SK-MEL-5 (cell line): ENCODE data around the gene CARMIL1. TPM values are rescaled to one million over a fixed set of nuclear protein-coding genes. Genes with fewer than 3 reads are reported as not detected.
"Not testable (repeated sequence)": the region's sequence is repeated elsewhere in the genome, so short reads cannot be mapped to it uniquely, and the experiment has no call there.

Source experiments
- DNase-seq: peaks from one replicate; pipeline ENCODE4 v3.0.0-alpha.2; 2016; ENCODE audit warnings: low read depth, low spot score
- in situ Hi-C: cut with HindIII; loops from 2 replicates; pipeline ENCODE4 v1.10.0; 2016; ENCODE audit warnings: low sequenced_read_pairs, high pct_unique_total_duplicates, low pct_unique_long_range_greater_than_20kb
- total RNA-seq: library from RNA; depleted of rRNA; stranded (reverse); fragments of >200 nt; shearing (Covaris generic); gene quantifications from 2 replicates; pipeline ENCODE4 v1.2.3, GENCODE V29; 2014

Gene CARMIL1
- total RNA-seq, 1 experiment from 2014 or later, result 45.1 TPM

DNA sequence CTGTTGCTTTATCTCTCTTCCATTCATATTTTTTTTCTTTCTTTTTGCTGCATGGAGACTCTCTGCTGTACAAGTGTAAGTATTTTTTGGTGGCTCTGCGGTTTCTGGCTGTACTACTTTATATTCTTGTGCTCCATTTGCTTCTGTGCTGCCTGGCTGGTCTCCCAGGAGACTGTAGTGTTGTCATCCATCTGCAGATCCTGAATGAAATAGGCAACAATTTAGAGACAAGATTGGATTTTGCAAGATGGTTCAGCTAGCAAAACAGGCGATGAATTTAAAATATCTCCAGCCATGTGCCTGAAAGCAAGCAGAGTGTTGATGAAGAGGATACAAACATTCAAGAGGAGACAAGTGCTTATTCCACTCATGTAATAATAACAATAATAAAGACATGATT is 297.7 kb downstream of the CARMIL1 start:
- no peak for DNase-seq
- in situ Hi-C loops, result no loop called here

DNA sequence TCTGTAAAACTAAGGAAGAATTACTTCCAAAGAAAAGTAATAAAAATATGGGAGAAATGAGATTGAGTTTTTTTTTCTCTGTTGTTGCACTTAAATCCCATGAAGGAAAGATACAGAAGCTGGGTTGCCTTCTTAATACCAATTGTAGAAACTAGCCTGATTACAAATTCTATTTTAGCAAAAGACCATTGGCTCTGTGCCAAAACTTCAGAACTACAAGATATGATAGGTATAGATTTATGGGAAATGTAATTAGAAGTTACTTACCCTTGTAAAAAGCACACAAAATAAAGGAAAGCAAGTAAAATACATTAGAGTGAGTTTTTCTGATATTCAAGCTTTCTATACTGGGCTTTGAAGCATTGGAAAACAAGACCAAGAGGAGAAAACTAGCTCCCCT is 299.4 kb downstream of the CARMIL1 start:
- in situ Hi-C loops, result no loop called here
- DNase-seq, result no peak

DNA sequence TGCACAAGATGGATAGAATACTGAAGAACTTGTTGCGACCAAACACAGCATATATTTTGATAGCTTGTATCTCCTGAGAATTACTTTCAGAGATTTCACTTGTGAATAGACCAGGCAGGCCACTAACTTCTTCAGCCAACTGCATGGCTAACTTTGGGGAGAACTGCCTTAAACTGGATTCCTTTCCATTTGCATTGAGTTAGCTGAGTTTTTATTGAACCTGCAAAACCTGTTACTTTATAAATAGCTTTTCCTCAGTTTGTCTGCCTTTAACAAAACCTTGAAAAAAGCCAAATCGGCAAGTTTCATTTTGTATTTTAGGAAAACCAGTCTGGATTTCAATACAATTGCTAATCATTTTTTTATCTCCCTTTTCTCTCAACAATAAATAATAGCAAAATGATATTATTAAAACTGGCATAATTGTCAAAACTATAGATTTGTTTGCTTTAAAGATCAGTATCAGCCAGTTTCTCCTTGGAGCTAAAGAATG is 300.3 kb downstream of the CARMIL1 start:
- in situ Hi-C loops, result no loop called here
- no peak for DNase-seq

DNA sequence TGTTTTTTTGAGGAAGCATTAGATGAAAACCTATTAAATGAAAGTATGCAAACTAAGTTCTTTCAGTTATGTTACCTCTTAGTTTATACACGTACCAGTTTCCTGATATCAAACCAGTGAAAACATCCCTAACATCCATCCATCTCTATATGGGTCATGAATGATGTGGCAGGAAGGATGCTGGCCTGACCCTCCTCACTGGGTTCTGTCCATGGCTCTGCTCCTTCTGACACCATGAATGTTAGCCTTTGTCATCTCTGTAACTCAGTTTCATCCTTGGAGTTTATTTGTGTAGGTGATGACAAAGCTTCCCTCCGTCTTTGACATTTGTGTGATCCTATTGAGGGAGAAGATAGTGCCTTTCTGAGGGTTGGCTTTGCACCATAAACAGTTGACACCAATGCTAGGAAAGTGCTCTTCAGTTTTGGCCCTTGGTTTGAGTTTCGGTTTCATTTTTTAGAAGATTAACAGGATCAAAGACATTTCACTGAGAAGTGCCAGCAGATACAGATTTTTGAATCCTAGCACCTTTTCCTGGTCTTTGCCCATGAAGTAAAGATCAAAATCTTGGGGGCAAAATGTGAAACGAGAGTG is 300.8 kb downstream of the CARMIL1 start:
- in situ Hi-C loops, result no loop called here
- DNase-seq, result no peak

DNA sequence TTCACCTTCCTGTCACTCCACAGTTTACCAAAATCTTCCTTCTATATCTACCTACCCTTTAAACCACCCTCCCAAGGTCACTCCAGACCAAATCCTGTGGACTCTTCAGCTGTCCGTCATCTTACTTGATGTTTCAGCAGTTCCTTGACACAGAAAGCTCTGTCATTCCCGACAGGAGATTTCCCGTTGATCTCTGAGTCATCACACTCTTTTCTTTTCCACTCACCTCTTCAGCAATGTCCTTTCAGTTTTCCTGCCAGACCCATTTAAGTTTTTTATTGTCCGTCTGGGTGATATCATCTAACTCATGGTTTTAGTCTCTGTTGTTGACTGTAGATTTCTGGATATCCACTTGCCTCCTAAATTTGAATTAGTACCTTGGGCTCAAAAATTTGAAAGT is 302.9 kb downstream of the CARMIL1 start:
- in situ Hi-C loops, result no loop called here
- DNase-seq, result no peak

DNA sequence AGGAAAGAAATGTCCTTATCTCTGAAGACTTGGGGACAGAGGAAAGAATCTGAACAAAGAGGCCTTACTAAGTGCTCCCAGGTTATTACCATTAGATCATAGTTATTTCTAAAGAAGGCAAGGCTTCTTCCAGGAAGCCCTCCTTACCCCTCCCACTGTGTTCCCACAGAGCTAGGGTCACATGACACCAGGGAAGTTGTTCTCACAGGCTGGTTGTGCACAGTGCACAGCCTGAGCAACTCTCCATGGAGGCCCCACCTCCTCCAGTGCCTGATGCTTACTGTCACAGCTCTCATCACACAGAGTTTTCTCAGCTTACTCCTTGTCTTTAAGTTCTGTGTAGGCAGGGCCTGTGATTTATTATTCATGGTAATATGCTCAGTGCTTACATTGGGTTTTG is 303.9 kb downstream of the CARMIL1 start:
- in situ Hi-C loops, result no loop called here
- peak; percentile 51 for DNase-seq

DNA sequence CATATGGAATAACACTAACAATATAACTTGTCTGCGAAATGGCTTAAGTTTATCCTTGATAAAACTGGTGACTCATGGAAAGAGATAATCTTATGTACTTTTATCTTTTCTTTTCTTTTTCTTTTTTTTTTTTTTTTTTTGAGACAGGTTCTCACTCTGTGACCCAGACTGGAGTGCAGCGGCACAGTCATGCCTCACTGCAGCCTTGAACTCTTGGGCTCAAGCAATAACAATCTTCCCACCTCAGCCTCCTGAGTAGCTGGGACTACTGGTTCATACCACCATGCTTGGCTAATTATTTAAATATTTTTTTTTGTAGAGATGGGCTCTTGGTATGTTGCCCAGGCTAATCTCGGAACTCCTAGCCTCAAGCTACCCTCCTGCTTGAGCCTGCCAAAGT is 304.7 kb downstream of the CARMIL1 start:
- in situ Hi-C loops, result no loop called here
- no peak for DNase-seq

DNA sequence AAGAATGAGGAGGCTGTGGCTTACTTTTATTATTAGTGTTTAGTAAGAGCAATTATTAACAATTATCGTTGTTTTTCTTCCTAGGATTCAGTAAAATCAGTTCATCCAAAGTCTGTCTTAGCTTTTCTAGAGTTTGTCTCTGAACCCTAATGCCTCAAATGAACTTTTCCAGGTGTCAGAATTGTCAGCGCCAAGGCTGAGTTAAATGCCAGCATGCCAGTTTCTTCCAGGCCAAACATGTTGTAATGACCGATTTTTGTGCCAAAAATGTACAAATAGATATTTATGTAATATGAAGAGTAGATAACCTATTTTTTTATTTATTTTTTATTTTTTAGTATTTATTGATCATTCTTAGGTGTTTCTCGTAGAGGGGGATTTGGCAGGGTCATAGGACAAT is 306.1 kb downstream of the CARMIL1 start:
- DNase-seq, result no peak
- in situ Hi-C loops, result no loop called here

DNA sequence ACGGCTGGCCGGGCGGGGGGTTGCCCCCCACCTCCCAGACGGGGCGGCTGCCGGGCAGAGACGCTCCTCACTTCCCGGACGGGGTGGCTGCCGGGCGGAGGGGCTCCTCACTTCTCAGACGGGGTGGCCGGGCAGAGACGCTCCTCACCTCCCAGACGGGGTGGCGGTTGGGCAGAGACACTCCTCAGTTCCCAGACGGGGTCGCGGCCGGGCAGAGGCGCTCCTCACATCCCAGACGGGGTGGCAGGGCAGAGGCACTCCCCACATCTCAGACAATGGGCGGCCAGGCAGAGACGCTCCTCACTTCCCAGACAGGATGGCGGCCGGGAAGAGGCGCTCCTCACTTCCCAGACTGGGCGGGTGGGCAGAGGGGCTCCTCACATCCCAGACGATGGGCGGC is 306.9 kb downstream of the CARMIL1 start:
- in situ Hi-C loops, DNase-seq: not testable (repeated sequence)

DNA sequence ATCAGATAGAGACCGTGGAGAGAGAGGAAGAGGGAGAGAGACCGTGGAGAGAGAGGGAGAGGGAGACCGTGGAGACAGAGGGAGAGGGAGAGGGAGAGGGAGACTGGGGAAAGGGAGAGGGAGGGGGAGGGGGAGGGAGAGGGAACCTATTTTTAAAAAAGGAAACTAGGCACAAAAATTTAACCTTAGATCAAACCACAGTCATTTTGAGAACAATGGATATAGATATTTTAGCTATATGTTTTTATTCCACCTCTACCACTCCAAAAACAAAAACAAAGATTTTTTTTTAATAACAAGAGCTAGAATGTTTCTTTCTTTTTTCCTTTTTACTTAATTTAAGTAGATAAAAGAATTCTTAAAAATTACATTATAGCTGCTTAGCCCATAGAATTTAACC is 307.8 kb downstream of the CARMIL1 start:
- no peak for DNase-seq
- in situ Hi-C loops, result no loop called here

DNA sequence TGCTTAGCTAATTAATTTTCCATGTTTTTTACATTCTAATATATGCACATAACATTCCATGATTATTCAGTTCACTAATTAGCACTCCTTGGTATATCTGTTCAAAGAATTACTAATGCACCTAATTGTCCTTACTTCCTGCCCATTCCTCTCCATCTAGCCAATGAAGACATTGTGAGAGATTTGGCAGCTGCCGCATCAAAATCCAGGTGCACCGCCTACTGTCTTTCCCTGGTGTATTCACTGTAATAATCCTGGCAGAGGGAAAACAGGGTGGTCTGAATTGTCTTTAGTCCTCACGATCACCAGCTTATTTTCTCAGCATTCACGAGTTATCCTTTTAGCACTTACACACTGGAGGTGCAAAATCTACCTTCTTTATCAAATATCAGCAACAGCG is 311.8 kb downstream of the CARMIL1 start:
- no peak for DNase-seq
- in situ Hi-C loops, result no loop called here

DNA sequence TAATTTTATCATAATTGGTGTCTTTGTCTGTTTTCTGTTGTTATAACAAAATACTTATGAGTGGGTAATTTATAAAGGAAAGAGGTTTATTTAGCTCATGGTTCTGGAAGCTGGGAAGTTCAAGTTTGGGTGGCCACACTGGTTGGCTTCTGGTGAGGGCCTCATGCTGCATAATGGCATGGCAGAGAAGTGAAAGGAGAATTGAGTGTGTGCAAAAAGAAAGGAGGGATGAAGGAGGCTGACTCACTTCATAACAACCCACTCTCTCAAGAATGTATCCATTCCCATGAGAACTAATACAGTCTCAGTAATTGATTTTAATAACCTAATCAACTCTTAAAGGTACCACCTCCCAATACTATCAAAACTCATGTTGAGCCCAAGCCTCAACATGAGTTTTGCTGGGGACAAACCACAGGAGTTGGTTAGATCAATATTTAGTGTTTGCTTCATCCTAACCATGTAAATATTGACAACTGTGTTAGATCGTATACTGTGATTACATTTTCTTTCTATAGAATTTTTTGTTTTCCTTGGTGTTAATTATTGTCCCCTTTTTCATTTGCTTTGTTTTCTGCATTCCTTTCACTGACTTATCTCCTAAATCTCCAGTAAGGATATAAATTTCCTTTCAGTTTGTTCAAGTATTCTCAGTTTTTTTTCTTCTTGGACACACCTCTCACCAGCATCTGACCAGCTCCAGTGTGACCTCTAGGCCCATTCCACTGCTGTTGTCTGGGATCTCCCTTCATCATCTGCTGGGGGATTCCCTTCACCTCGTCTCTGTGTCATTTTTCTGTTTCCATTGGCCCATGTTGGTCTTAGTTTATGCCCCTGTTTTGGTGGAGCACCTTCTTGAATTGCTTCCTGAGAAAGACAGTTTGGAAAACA is 318.0 kb downstream of the CARMIL1 start:
- in situ Hi-C loops, result no loop called here
- no peak for DNase-seq

DNA sequence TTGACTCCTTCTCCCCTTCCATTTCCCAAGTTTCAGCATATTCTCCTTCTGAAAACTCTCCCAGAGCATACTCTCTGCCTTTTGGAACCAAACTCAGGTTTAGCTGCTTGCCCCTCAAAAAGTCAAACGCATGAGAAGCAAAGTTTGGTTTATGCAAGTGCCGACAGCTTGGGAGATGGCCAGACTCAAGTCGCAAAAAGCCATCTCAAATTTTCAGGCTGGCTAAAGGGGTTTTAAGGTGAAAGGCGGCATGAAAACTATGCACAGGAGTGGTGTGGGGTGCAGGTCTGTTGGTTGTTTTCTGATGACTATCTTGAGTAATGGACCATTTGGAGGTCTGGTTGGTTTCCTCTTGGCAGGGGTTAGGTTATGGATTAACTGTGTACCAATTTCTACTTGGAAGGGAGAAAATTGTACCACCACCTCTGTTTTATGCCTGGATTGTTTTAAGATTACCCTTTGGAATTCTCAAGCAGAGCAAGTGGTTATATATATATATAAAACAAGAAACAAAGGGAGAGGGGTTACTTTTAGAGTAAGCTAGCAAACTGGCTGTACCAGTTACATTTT is 320.4 kb downstream of the CARMIL1 start:
- no peak for DNase-seq
- in situ Hi-C loops, result no loop called here

DNA sequence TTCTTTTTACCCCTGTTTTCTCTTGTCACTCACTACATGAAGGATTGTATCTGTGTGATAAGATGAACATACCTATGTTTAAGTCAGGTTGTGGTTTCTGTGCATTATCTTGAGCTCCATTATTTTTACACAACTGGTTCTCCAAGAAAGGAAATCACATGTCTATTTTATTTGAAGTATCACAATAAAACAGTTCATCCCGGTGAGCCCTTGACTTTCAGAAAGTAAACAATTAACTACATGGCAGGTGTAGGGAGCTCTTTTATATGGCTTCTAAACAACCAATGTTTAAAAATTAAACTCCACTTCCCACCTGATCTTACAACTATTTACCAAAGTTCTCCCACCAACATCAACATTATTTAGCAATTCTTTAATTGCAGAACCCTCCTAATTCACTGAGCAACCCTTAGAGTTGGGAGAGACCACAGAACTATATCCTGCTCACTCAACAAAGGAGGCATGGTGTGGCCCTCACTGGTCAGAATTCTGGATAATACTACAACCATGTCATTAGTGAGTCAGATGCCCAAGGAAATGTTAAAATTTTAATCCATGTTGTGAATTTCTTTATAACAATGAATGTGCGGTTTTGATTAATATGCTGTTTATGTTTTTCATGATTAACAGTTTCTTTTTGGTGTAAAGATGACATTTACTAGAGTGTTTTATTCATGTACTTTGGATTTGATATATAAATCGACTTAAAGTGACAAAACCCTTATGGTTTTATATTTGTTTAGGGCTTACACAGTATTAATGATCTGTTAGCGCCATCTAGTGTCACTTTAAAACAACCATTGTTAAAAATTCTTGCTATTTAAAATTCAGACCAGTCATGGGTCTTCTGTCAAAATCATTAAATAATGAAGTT is 322.9 kb downstream of the CARMIL1 start:
- DNase-seq, result peak; percentile 75
- in situ Hi-C loops, result no loop called here

DNA sequence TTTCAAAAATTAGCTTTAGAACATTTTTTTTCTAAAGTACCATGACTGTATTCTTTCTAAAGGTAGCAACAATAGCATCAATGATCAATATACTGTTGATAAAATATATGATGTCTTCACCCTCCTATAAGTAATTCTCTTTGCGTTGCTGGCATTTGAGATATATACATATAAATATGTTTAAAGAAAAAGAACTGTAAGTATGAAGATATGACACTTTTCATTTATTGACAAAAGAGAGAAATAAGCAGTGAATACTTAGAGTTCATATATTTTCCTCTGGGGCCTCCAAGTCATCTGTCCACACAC is 323.5 kb downstream of the CARMIL1 start:
- in situ Hi-C loops, result no loop called here
- no peak for DNase-seq

DNA sequence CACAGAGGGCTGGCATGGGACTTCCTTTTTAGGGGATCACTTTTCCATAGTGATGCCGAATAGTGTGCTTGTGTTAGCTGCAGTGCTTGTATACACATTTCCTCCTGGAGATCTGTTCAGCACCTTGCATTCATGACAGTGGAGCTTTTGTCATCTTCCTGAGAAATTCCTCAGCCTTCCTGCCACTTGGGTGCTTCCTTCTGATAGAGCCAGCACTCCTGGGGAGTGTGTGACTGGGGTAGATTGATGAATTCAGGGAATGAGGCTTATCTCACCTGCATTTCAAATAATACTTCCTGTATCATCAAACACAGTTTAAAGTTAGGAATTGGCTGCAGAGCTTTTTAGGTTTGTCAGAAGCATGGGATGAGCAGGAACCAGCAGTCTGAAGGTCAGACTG is 324.1 kb downstream of the CARMIL1 start:
- in situ Hi-C loops, result no loop called here

DNA sequence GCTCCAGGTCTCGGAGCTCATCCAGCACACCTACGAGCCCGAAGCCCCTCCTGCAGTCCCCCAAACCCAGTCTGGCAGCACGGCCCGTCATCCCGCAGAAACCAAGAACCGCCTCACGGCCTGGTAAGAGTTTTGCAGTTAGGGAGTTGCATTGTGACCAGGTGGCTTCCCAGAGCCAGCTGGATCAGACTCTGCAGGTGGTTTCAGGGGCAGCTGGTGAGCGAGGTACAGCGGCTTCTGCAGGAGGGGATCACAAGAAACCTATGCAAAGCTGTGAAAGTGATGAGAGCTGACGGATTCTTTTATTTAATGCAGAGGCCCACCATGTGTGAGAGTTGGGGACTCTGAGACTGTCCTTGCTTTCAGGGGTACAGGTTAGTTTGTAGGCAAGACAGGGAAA is 327.0 kb downstream of the CARMIL1 start:
- no peak for DNase-seq
- in situ Hi-C loops, result no loop called here

More for the DNA sequence above, 324.1 kb downstream of the CARMIL1 start:
- DNase-seq, result no peak

DNA sequence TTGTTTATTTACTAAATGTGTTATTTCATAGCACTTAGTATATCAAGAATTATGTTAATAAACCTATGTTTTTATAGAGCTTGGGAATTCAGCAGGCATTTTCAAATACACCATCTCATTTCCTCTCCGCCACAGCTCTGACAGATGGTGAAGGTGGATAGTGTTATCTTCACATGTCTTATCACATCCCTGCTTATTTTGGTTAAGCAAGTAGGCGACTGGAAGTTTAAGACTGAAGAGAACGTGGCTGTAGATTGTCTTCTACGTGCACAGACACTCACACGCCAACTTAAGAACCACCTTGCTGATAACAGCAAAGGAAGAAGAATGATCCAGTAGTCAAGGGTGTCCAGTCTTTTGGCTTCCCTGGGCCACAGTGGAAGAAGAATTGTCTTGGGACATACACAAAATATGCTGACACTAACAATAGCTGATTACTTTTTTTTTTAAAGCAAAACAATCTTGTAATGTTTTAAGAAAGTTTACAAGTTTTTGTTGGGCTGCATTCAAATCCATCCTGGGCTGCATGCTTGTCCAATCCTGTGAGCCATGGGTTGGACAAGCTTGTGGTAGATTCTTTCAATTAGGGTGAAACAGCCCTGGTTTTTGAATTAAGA is 329.5 kb downstream of the CARMIL1 start:
- DNase-seq, result no peak
- in situ Hi-C loops, result no loop called here
